ENCODE measurements around the gene APC2. TPM values are rescaled to one million over a fixed set of nuclear protein-coding genes. Genes with fewer than 3 reads are reported as not detected.

Gene APC2
- total RNA-seq, 2 donors from 2014 or later: 0.05 to 2.2 TPM

- Histone ChIP-seq H3K9me3 (no peaks in the 10 kb centered on the region), H3K27ac (no peak overlapping the region), H3K27me3 (replicated peaks; ENCODE audit: insufficient read depth) (peaks cover 29% of the 10 kb centered on the region), H3K4me3 (no peak overlapping the region), H3K4me1 (replicated peaks) (peaks cover 4% of the 10 kb centered on the region), H3K36me3 (no peaks in the 10 kb centered on the region)
- intact Hi-C loops (cut with DNase I): no loop called here
- no peak for DNase-seq (ENCODE audit: low spot score)
- WGBS: 11% methylated on average over 31 of the region's 48 CpGs
- TF ChIP-seq POLR2A (IDR thresholded peaks at IDR 0.05) (no peak), CTCF (IDR thresholded peaks at IDR 0.05) (no peak), POLR2AphosphoS5 (IDR thresholded peaks at IDR 0.05) (no peak)
Observed at GRCh38 chr19:1457031-1457739, 7.3 kb downstream of the APC2 start.

GRCh38 chr19:1457892-1458291, 8.0 kb downstream of the APC2 start:
- no peaks in the 10 kb centered on the region for H3K36me3 ChIP-seq
- H3K27me3 ChIP-seq (replicated peaks; ENCODE audit: insufficient read depth): peaks cover 23% of the 10 kb centered on the region
- intact Hi-C loops (cut with DNase I): no loop called here
- no peak overlapping the region for H3K4me3 ChIP-seq
- no peak overlapping the region for H3K27ac ChIP-seq
- no peak for TF ChIP-seq POLR2AphosphoS5 (IDR thresholded peaks at IDR 0.05)
- no peak for TF ChIP-seq POLR2A (IDR thresholded peaks at IDR 0.05)
- no peak for TF ChIP-seq CTCF (IDR thresholded peaks at IDR 0.05)
- DNase-seq (ENCODE audit: low spot score): no peak
- WGBS: 82% methylated on average over 16 of the region's 16 CpGs
- no peaks in the 10 kb centered on the region for H3K9me3 ChIP-seq
- H3K4me1 ChIP-seq (replicated peaks): peaks cover 4% of the 10 kb centered on the region

- no peaks in the 10 kb centered on the region for H3K36me3 ChIP-seq
- 81% methylated on average over 9 of the region's 9 CpGs for WGBS
- peaks cover 19% of the 10 kb centered on the region for H3K27me3 ChIP-seq (replicated peaks; ENCODE audit: insufficient read depth)
- no peak overlapping the region for H3K27ac ChIP-seq
- intact Hi-C loops (cut with DNase I): no loop called here
- no peak overlapping the region for H3K4me3 ChIP-seq
- no peaks in the 10 kb centered on the region for H3K9me3 ChIP-seq
- TF ChIP-seq CTCF (IDR thresholded peaks at IDR 0.05) (no peak), POLR2A (IDR thresholded peaks at IDR 0.05) (no peak), POLR2AphosphoS5 (IDR thresholded peaks at IDR 0.05) (no peak)
- peaks cover 4% of the 10 kb centered on the region for H3K4me1 ChIP-seq (replicated peaks)
- no peak for DNase-seq (ENCODE audit: low spot score)
Observed at GRCh38 chr19:1459479-1459878, 9.6 kb downstream of the APC2 start.

GRCh38 chr19:1460033-1460995, 10.4 kb downstream of the APC2 start:
- Histone ChIP-seq H3K27ac (no peak overlapping the region), H3K9me3 (no peaks in the 10 kb centered on the region), H3K36me3 (no peaks in the 10 kb centered on the region), H3K4me1 (replicated peaks) (peaks cover 3% of the 10 kb centered on the region), H3K4me3 (no peak overlapping the region), H3K27me3 (replicated peaks; ENCODE audit: insufficient read depth) (peaks cover 17% of the 10 kb centered on the region)
- no peak for DNase-seq (ENCODE audit: low spot score)
- WGBS: 93% methylated on average over 36 of the region's 36 CpGs
- intact Hi-C loops (cut with DNase I): no loop called here
- TF ChIP-seq POLR2AphosphoS5 (IDR thresholded peaks at IDR 0.05) (no peak), POLR2A (IDR thresholded peaks at IDR 0.05) (no peak), CTCF (IDR thresholded peaks at IDR 0.05) (no peak)

Data from prostate gland (tissue), 2 donors.